GM11168 (cell line): ENCODE measurements around the gene CARNS1.
"Not testable (repeated sequence)": the region's sequence is repeated elsewhere in the genome, so short reads cannot be mapped to it uniquely, and the experiment has no call there.

Experiments used
- in situ Hi-C: fragments of 300-500 bp; cut with MboI; formaldehyde crosslinking; loops from one replicate; pipeline ENCODE4 v1.12.0; 2022; ENCODE audit warnings: low sequenced_read_pairs; ENCODE audit not compliant: unreplicated experiment

The CARNS1 gene

DNA sequence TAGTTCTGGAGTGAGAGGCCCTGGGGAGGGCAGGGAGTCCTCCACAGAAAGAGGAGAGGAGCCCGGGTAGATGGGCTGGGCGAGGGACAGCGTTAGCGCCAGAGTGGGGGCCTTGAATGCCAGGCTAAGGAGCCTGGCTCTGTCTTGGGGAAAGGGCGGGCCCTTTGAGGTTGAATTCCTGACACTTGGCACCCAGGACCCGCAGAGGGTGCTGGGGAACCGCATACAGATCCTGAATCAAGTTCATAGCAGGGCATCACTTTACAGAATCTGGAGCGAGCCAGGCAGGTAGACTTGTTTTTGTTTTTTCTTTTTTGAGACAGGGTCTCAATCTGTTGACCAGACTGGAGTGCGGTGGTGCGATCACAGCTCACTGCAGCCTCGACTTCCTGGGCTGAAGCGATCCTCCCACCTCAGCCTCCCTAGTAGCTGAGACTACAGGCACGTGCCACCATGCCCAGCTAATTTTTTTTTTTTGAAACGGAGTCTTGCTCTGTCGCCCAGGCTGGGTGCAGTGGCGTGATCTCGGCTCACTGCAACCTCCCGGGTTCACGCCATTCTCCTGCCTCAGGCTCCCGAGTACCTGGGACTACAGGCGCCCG is 6.1 kb downstream of the CARNS1 start:
- in situ Hi-C loops = no loop called here

- in situ Hi-C loops = no loop called here
These were observed 7.4 kb downstream of the CARNS1 start for GRCh38 chr11:67422891-67423290.

- in situ Hi-C loops = no loop called here
These were observed 8.0 kb downstream of the CARNS1 start for GRCh38 chr11:67423466-67423865.

- in situ Hi-C loops = no loop called here
These were observed 8.6 kb downstream of the CARNS1 start for GRCh38 chr11:67423891-67424613.

GRCh38 chr11:67427364-67427859 is 11.9 kb downstream of the CARNS1 start:
- in situ Hi-C loops = not testable (repeated sequence)

GRCh38 chr11:67428052-67429001 is 12.8 kb downstream of the CARNS1 start, which contains the start of gene RPS6KB2:
TSS of gene RPS6KB2 (plus strand) at chr11:67428494. CDS start at chr11:67428546, 52 bp downstream.
- in situ Hi-C loops = no loop called here

DNA sequence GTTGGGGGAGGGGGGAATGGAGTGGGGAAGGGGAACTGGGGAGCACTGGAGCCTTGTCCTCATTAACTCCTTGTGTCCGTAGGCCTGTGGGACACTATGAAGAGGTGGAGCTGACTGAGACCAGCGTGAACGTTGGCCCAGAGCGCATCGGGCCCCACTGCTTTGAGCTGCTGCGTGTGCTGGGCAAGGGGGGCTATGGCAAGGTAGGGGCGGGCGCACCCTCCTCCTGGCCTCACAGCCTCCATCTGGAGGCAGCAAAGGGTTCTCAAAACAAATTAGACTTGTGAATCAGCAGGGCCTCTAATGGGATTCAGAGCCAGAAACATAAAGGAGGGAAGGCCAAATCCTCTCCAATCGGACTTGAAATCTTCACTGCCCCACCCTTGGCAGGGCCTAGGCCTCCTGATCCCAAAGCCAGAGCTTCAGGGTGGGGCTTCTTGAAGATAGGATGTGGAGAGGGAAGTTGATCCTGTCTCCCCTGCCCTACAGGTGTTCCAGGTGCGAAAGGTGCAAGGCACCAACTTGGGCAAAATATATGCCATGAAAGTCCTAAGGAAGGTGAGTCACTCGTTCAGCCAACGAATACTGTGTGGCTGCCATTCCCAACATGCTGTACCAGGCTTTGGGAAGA is 13.7 kb downstream of the CARNS1 start:
- in situ Hi-C loops = no loop called here

DNA sequence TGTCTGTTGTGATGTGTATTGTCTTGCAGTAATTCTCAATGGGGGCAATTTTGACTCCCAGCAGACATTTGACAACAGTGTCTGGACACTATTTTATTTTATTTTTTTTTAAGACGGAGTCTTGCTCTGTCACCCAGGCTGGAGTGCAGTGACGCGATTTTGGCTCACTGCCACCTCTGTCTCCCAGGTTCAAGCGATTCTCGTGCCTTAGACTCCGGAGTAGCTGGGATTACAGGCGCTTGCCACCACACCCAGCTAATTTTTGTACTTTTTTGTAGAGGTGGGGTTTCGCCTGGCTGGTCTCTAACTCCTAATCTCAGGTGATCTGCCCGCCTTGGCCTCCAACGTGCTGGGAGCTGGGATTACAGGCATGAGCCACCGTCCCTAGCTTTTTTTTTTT is 14.2 kb downstream of the CARNS1 start:
- in situ Hi-C loops = no loop called here

DNA sequence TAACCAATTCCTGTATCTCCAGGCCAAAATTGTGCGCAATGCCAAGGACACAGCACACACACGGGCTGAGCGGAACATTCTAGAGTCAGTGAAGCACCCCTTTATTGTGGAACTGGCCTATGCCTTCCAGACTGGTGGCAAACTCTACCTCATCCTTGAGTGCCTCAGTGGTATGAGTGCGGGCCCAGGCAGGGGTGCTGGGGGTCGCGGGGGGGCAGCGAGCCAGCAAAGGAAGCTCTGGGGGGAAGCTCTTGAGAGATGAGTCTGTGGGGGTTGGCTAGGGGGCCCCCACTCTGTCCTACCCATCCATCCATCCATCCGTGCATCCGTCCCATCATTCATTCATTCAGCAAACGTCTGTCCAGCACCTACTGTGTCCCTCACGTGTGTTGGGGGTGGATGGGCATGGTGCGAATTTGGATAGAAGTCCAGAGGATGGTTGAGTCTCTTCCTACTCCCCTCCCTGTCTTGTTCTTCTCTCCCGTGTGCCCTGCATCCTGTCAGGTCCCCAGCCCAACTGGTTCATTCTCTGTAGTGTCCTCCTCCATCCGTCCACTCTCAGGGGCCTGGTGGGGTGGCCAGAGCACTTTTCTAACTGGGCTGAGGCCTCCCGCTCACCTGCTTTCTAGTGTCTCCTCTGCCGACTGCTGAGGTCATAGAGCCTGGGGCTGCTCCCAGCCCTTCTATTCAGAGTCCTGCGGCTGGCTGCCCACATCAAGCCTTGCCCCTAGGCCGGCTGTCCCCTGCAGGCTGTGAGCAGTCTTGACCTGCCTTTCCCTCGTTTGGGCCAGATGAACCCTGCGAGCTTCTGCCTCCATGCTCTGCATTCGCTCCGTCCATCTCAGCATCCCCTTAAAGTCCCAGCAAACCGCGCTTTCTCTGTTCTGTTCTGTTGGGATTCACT is 16.1 kb downstream of the CARNS1 start:
- in situ Hi-C loops = no loop called here

DNA sequence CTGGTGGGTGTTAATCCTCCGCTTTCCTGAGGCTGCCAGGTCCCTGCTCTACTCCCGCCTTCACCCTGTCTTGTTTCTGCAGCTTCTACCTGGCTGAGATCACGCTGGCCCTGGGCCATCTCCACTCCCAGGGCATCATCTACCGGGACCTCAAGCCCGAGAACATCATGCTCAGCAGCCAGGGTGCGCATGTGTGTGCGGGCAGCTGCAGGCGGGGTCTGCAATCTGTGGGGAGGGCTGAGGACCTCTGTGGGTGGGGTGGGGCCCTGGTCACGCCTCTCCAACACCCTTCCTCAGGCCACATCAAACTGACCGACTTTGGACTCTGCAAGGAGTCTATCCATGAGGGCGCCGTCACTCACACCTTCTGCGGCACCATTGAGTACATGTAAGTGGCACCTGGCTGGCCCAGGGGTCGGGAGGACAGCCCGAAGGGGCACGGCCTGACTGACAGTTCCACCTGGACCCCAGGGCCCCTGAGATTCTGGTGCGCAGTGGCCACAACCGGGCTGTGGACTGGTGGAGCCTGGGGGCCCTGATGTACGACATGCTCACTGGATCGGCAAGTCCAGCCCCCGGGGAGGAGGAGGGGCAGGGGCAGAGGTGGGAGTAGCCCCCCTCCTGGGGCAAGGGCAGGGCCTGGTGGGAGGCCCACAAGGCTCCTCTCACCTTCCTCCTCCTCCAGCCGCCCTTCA is 17.3 kb downstream of the CARNS1 start:
- in situ Hi-C loops = no loop called here

DNA sequence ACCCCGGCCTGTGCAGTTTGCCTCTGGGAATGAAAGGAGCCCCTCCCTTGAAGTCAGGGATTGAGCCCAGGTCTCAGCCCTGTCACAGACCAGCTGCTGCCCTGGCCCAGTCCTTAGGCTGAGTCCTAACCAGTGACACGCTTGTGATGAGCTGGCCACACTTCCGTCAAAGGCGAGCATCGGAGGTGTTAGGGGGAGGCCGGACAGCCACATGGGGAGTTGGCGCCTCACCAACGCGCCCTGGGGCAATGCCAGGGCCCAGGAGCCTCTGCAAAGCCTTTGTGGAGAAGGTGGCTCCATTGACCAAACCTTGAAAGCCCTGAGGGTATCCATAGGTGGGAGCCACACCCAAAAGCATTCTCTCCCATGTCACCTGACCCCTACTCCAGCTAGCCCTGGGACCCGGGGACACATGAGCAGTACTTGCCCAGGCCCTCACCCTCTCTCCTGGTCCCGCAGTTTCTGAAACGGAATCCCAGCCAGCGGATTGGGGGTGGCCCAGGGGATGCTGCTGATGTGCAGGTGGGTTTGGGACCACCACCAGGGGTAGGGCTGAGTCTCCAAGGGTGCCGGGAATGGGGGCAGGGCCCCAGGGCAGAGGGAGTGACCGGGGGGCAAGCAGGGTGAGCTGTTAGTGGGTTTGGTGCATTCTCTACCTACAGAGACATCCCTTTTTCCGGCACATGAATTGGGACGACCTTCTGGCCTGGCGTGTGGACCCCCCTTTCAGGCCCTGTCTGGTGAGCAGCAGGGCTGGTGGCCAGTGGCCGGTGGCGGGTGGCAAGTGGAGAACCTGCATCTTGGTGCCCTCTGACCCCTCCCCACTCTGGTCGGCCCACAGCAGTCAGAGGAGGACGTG is 18.3 kb downstream of the CARNS1 start:
- in situ Hi-C loops = no loop called here

DNA sequence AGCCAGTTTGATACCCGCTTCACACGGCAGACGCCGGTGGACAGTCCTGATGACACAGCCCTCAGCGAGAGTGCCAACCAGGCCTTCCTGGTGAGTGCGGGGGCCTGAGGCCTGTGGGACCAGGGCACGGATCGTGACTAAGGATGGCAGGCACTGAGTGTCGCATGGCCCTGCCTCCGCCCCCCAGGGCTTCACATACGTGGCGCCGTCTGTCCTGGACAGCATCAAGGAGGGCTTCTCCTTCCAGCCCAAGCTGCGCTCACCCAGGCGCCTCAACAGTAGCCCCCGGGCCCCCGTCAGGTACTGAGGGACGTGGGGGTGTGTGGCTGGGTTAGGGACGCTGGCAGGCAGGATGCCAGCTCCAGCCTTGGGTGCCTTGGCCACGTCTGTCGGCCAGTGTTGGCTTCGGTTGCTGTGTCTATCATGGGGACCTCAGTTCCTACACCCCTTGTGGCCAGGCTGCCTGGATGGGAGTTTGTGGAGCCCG is 19.0 kb downstream of the CARNS1 start:
- in situ Hi-C loops = no loop called here

GRCh38 chr11:67435031-67435726 is 19.7 kb downstream of the CARNS1 start:
- in situ Hi-C loops = no loop called here

DNA sequence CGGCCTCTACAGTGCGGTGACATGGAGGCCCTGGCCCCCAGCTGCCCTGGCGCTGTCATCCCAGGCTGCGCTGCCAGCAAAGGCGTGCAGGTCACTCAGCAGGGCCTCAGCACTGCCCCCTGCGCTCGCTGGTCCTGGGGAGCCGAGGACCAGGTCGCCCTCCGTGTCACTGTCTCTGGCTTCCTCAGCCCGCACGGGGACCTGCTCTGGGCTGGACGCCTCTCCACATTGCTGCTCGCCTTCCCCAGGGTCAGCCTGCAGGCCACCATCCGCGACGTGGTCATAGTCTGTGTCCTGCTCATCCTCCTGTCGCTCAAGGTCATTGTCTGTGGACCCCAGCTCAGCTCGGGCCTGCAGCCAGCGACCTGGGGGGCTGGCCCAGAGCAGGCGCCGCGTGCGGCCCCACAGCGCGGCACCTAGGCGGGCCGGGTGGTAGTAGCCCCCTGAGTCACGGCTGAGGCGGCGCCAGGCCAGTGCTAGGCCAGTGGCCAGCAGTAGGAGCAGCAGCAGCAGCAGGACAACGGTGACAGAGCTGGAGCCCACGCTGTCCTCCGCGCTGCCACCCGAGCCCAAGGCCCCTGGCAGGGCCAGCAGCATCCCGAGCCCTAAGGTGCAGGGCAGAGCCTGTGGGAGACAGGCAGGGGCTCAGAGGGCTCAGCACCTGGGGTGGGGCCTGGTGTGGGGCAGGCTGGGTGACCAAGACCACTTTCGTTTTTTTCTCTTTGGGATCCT is 20.4 kb downstream of the CARNS1 start:
- in situ Hi-C loops = no loop called here

DNA sequence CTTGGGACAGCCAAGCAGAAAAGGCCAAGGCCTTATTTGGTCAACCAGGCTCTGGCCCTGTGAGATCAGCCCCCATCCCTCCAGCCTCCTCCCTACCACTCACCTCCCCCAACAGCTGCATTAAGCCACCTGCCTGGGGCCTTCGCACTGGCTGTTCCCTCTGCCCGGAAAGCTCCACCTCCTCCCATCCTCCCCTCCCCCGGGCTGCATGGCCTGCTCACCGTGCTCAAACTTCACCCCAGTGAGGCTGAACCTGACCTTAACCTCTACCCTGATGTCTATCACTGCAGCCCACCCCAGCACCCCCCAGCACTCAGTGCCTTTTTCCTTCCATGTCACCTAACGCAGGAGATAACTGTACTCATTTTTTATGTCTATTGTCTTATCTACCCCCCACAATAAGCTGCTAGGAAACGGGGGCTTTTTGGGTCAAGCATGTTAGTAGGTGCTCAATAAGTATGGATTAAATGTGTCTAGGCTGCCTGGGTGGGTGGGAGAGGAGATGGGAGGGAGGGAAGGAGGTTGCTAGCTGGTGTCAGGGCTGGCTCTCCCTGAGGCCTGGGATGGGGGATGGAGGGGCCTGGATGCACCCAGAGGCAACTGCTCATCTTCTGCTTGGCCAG is 21.1 kb downstream of the CARNS1 start:
- in situ Hi-C loops = no loop called here
